ENCODE data around the gene EFNA5.

DNA sequence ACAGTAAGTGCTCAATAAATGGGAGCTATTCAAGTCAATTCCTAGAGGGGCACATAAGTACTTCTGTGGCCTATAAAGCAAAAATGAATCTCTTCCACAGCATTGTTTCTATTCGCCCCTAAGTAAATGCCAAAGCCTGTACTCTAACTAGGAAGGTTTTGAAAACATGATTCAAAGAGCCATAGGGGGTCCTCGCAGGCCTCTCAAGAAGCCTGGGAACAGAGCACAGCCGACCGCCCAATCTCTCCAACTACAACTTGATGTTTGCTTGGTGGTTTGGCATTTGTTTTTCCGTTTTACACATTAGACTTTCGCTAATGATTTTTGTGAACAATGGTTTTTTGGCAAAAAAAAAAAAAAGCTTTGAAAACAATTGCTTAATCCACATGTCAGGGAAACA lies 19.4 kb downstream of the EFNA5 start:
- TF ChIP-seq, protein P1, sequence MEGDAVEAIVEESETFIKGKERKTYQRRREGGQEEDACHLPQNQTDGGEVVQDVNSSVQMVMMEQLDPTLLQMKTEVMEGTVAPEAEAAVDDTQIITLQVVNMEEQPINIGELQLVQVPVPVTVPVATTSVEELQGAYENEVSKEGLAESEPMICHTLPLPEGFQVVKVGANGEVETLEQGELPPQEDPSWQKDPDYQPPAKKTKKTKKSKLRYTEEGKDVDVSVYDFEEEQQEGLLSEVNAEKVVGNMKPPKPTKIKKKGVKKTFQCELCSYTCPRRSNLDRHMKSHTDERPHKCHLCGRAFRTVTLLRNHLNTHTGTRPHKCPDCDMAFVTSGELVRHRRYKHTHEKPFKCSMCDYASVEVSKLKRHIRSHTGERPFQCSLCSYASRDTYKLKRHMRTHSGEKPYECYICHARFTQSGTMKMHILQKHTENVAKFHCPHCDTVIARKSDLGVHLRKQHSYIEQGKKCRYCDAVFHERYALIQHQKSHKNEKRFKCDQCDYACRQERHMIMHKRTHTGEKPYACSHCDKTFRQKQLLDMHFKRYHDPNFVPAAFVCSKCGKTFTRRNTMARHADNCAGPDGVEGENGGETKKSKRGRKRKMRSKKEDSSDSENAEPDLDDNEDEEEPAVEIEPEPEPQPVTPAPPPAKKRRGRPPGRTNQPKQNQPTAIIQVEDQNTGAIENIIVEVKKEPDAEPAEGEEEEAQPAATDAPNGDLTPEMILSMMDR (IDR thresholded peaks at IDR 0.05): no peak
- no peak for TF ChIP-seq POLR2A (IDR thresholded peaks at IDR 0.05)

All from esophagus squamous epithelium (tissue), 4 donors.